ENCODE results near the gene ILRUN. TPM values are rescaled to one million over a fixed set of nuclear protein-coding genes. Genes with fewer than 3 reads are reported as not detected.
"Not testable (repeated sequence)": the region's sequence is repeated elsewhere in the genome, so short reads cannot be mapped to it uniquely, and the experiment has no call there.

Gene ILRUN
- total and polyA plus RNA-seq, 2 of the 8 experiments (the other 6 are each of a cell fraction or from before 2014, with no cell fraction given) = 39.2 to 81.2 TPM

GRCh38 chr6:34674930-34675329, 21.6 kb downstream of the ILRUN start:
- H3K79me2 ChIP-seq (ENCODE audit: control insufficient read depth in 1 of 2, insufficient read depth in 2 of 2, low read length in 2 of 2) = peaks cover 0 to 73% of the 10 kb centered on the region in 2 experiments; a peak in 3 of 4 replicates
- H3K14ac ChIP-seq (ENCODE audit: insufficient read length); H3K9me3 ChIP-seq (ENCODE audit: insufficient read depth in 2 of 2, low read depth in 1 of 2, low read length in 1 of 2); H2BK5ac ChIP-seq (ENCODE audit: low read depth, low read length); H4K20me1 ChIP-seq (replicated peaks in 1 of 2; ENCODE audit: control insufficient read depth in 1 of 2, insufficient read depth in 2 of 2, low read length in 2 of 2); H3K23me2 ChIP-seq (ENCODE audit: low read depth, low read length); H2BK20ac ChIP-seq (ENCODE audit: low read length); H2BK120ac ChIP-seq (replicated peaks; ENCODE audit: low read depth, low read length); H2BK12ac ChIP-seq (ENCODE audit: low read depth, low read length); H3K18ac ChIP-seq (ENCODE audit: extremely low read depth, low read length); H3K4me3 ChIP-seq (ENCODE audit: extremely low read depth in 1 of 4, insufficient read depth in 2 of 4, low read depth in 3 of 4, low read length in 4 of 4); H4K5ac ChIP-seq (ENCODE audit: insufficient read length, low read depth, low read length); H3K36me3 ChIP-seq (ENCODE audit: control insufficient read depth in 2 of 4, insufficient read depth in 4 of 4, low read length in 3 of 4); H3K9ac ChIP-seq (replicated peaks in 1 of 4; ENCODE audit: extremely low read depth in 1 of 4, low read depth in 3 of 4, low read length in 3 of 4); H3K27ac ChIP-seq (ENCODE audit: low read depth, low read length); H3K4ac ChIP-seq (replicated peaks; ENCODE audit: insufficient read length, low read depth, low read length); H3K79me1 ChIP-seq (ENCODE audit: low read depth, low read length); FAIRE-seq; H3K4me2 ChIP-seq (ENCODE audit: insufficient read depth in 1 of 2, low read depth in 2 of 2, low read length in 2 of 2); H2AFZ ChIP-seq (ENCODE audit: low read length); H4K91ac ChIP-seq (replicated peaks; ENCODE audit: insufficient read length, low read length); DNase-seq (ENCODE audit: low read depth in 1 of 2, low spot score in 2 of 2); H3K23ac ChIP-seq (ENCODE audit: insufficient read length); H3K27me3 ChIP-seq (replicated peaks in 1 of 4; ENCODE audit: control insufficient read depth in 3 of 4, extremely low read depth in 1 of 4, insufficient read depth in 3 of 4, low read length in 3 of 4); H3K4me1 ChIP-seq (replicated peaks in 1 of 4; ENCODE audit: control insufficient read depth in 3 of 4, insufficient read depth in 4 of 4, low read length in 3 of 4); H2AK5ac ChIP-seq (ENCODE audit: low read depth, low read length); H2BK15ac ChIP-seq (ENCODE audit: low read length); H4K8ac ChIP-seq (ENCODE audit: extremely low read depth, insufficient read depth, low read length); H3K56ac ChIP-seq (replicated peaks; ENCODE audit: insufficient read length, low read depth, low read length): not testable (repeated sequence)
- 92% methylated on average over 9 of the region's 9 CpGs; no CpG with 5 or more reads in 1 of the 2 experiments for WGBS, 2 experiments (ENCODE audit: extremely low coverage in 1 of 2, insufficient coverage in 1 of 2, insufficient read length in 1 of 2, insufficient replicate concordance in 2 of 2, low coverage in 1 of 2, low lambda C conversion rate in 2 of 2, missing lambda C conversion rate in 1 of 2)
- CTCF ChIA-PET (ENCODE audit: partially characterized antibody) = interaction anchor here (0.6 kb wide), 1 partner anchor 9 kb away, joined by 3 read pairs; no protein-coding TSS in a partner anchor
- POLR2A ChIA-PET (ENCODE audit: partially characterized antibody) = interaction anchor here (1.3 to 1.9 kb wide), 2 partner anchors 17 to 249 kb away, joined by 4 to 5 read pairs; partner anchors contain the start of gene RPS10
